IMR-90 (cell line): Measurements from ENCODE around the gene ZMYND10. TPM values are rescaled to one million over a fixed set of nuclear protein-coding genes. Genes with fewer than 3 reads are reported as not detected.

Source experiments
- ATAC-seq: fragments of 200-7000 bp; cut with Tn5 transposase; 2 replicates; pipeline ENCODE4 v1.9.1; 2020; ENCODE audit warnings: low read depth, mild to moderate bottlenecking, moderate library complexity
- BruUV-seq: library from RNA; stranded (reverse); fragments of 400-500 nt; replicated peaks from 2 replicates; lab custom pipeline; 2021; lab: Mats Ljungman, UMichigan
- CTCF ChIA-PET: fragments of 300-600 bp; formaldehyde crosslinking; extraction: SDS; loops from one replicate; lab custom pipeline; 2021; ENCODE audit warnings: antibody characterized with exemption; lab: Yijun Ruan, JAX
- POLR2A ChIA-PET: fragments of 300-600 bp; sonication (Branson Sonifier 250); formaldehyde crosslinking; loops from one replicate; lab custom pipeline; 2022; ENCODE audit warnings: antibody characterized with exemption; ENCODE audit not compliant: unreplicated experiment; lab: Charles Lee
- DNase-seq: peaks from one replicate; pipeline ENCODE4 v3.0.0; 2013
- H2AFZ ChIP-seq: replicated peaks from 2 replicates; pipeline ENCODE3; 2013; ENCODE audit warnings: low read length, mild to moderate bottlenecking; ENCODE audit not compliant: poor library complexity
- H2AK5ac ChIP-seq: 2 replicates; pipeline ENCODE4 v1.6.1; 2013; ENCODE audit warnings: low read depth, low read length, inconsistent platforms
- H2AK9ac ChIP-seq: replicated peaks from 2 replicates; pipeline ENCODE3; 2013; ENCODE audit warnings: mild to moderate bottlenecking, low read depth, low read length, moderate library complexity; ENCODE audit not compliant: poor library complexity
- H2BK120ac ChIP-seq: 2 replicates; pipeline ENCODE4 v1.6.1; 2013; ENCODE audit warnings: low read depth, low read length, inconsistent platforms
- H2BK15ac ChIP-seq: 3 replicates; pipeline ENCODE4 v1.6.1; 2013; ENCODE audit warnings: low read depth, low read length, inconsistent platforms
- H2BK20ac ChIP-seq: 2 replicates; pipeline ENCODE4 v1.6.1; 2013; ENCODE audit warnings: low read depth, mild to moderate bottlenecking, inconsistent platforms, low read length, moderate library complexity
- H2BK5ac ChIP-seq: 2 replicates; pipeline ENCODE4 v1.6.1; 2013; ENCODE audit warnings: mild to moderate bottlenecking, low read depth, low read length, inconsistent platforms; ENCODE audit not compliant: poor library complexity, severe bottlenecking
- H3K14ac ChIP-seq: replicated peaks from 2 replicates; pipeline ENCODE4 v1.6.1; 2013; ENCODE audit warnings: low read depth, low read length, inconsistent platforms
- H3K18ac ChIP-seq: 2 replicates; pipeline ENCODE4 v1.6.1; 2013; ENCODE audit warnings: low read depth, low read length, control low read depth
- H3K23ac ChIP-seq: 2 replicates; pipeline ENCODE4 v1.6.1; 2013; ENCODE audit warnings: low read depth, low read length, inconsistent platforms
- H3K27ac ChIP-seq: 2 replicates; pipeline ENCODE4 v1.5.1; 2013; ENCODE audit warnings: mild to moderate bottlenecking, control low read depth, low read length; ENCODE audit not compliant: insufficient read depth
- H3K27me3 ChIP-seq: 2 replicates; pipeline ENCODE4 v1.6.1; 2013; ENCODE audit warnings: low read length; ENCODE audit not compliant: control insufficient read depth, insufficient read depth
- H3K36me3 ChIP-seq: 2 replicates; pipeline ENCODE4 v1.6.1; 2013; ENCODE audit warnings: low read length, mixed read lengths; ENCODE audit not compliant: control insufficient read depth, insufficient read depth
- H3K4ac ChIP-seq: 2 replicates; pipeline ENCODE4 v1.6.1; 2013; ENCODE audit warnings: low read depth, low read length, inconsistent platforms
- H3K4me1 ChIP-seq: 2 replicates; pipeline ENCODE4 v1.6.1; 2013; ENCODE audit warnings: low read length, mixed read lengths; ENCODE audit not compliant: control insufficient read depth, insufficient read depth
- H3K4me2 ChIP-seq: 2 replicates; pipeline ENCODE4 v1.6.1; 2013; ENCODE audit warnings: low read depth, mild to moderate bottlenecking, control low read depth, low read length, moderate library complexity
- H3K4me3 ChIP-seq: 2 replicates; pipeline ENCODE4 v1.5.1; 2013; ENCODE audit warnings: low read depth, mild to moderate bottlenecking, control low read depth, low read length, moderate library complexity; ENCODE audit not compliant: insufficient read depth
- H3K56ac ChIP-seq: 2 replicates; pipeline ENCODE4 v1.6.1; 2013; ENCODE audit warnings: low read length, inconsistent platforms; ENCODE audit not compliant: insufficient read depth; ENCODE audit errors: extremely low read depth
- H3K79me1 ChIP-seq, 2 experiments: 2 replicates each; pipeline ENCODE4 v1.6.1; 2013; ENCODE audit warnings: low read length in 2 of 2, inconsistent platforms in 1 of 2, low read depth in 1 of 2
- H3K9ac ChIP-seq: 2 replicates; pipeline ENCODE4 v1.6.1; 2013; ENCODE audit warnings: low read depth, low read length, control low read depth
- H3K9me1 ChIP-seq: 2 replicates; pipeline ENCODE4 v1.6.1; 2013; ENCODE audit warnings: low read length, inconsistent platforms; ENCODE audit not compliant: insufficient read depth
- H3K9me3 ChIP-seq: 2 replicates; pipeline ENCODE4 v1.6.1; 2013; ENCODE audit warnings: low read length; ENCODE audit not compliant: control insufficient read depth, insufficient read depth
- H4K20me1 ChIP-seq: 2 replicates; pipeline ENCODE4 v1.6.1; 2013; ENCODE audit warnings: low read length, inconsistent platforms; ENCODE audit not compliant: insufficient read depth
- H4K5ac ChIP-seq: 2 replicates; pipeline ENCODE4 v1.6.1; 2013; ENCODE audit warnings: mild to moderate bottlenecking, low read depth, low read length, control low read depth
- H4K8ac ChIP-seq, 2 experiments: 2 replicates each; pipeline ENCODE4 v1.6.1; 2013; ENCODE audit warnings: low read depth in 2 of 2, low read length in 2 of 2, control low read depth in 1 of 2, inconsistent platforms in 1 of 2
- H4K91ac ChIP-seq: 2 replicates; pipeline ENCODE4 v1.6.1; 2013; ENCODE audit warnings: low read depth, low read length, inconsistent platforms; ENCODE audit not compliant: insufficient read depth
- BHLHE40 ChIP-seq: fragments of 150-350 bp; IDR thresholded peaks from 2 replicates; pipeline ENCODE4 v1.6.1; 2016; ENCODE audit warnings: mild to moderate bottlenecking, low read depth, low read length
- CEBPB ChIP-seq: IDR thresholded peaks from 2 replicates; pipeline ENCODE4 v1.6.1; 2012; ENCODE audit warnings: low read depth, low read length, improper control_type of control experiment
- CHD1 ChIP-seq: IDR thresholded peaks from 2 replicates; pipeline ENCODE4 v1.6.1; 2012; ENCODE audit warnings: low read depth, low read length, improper control_type of control experiment
- CTCF ChIP-seq: conservative IDR thresholded peaks from 2 replicates; pipeline ENCODE4 v1.5.1; 2012; ENCODE audit warnings: mild to moderate bottlenecking, low read depth, low read length, improper control_type of control experiment
- ELK1 ChIP-seq: fragments of 150-350 bp; IDR thresholded peaks from 2 replicates; pipeline ENCODE4 v1.6.1; 2016; ENCODE audit warnings: low read depth, mild to moderate bottlenecking, low read length, moderate library complexity, borderline replicate concordance
- FOS ChIP-seq: fragments of 150-350 bp; IDR thresholded peaks from 2 replicates; pipeline ENCODE4 v1.6.1; 2016; ENCODE audit warnings: low read depth, low read length
- MAFK ChIP-seq: IDR thresholded peaks from 2 replicates; pipeline ENCODE4 v1.6.1; 2012; ENCODE audit warnings: low read depth, low read length, improper control_type of control experiment
- MAZ ChIP-seq: IDR thresholded peaks from 2 replicates; pipeline ENCODE4 v1.6.1; 2012; ENCODE audit warnings: low read depth, mild to moderate bottlenecking, low read length, improper control_type of control experiment, moderate library complexity, borderline replicate concordance
- MXI1 ChIP-seq: IDR thresholded peaks from 2 replicates; pipeline ENCODE4 v1.6.1; 2012; ENCODE audit warnings: low read depth, mild to moderate bottlenecking, low read length, moderate library complexity, borderline replicate concordance
- NFE2L2 ChIP-seq: fragments of 150-350 bp; IDR thresholded peaks from 2 replicates; pipeline ENCODE4 v1.6.1; 2016; ENCODE audit warnings: low read depth, mild to moderate bottlenecking, low read length
- POLR2A ChIP-seq: IDR thresholded peaks from 2 replicates; pipeline ENCODE4 v1.6.1; 2012; ENCODE audit warnings: mild to moderate bottlenecking, low read depth, low read length
- RAD21 ChIP-seq: IDR thresholded peaks from 2 replicates; pipeline ENCODE4 v1.6.1; 2012; ENCODE audit warnings: low read length, improper control_type of control experiment
- RCOR1 ChIP-seq: IDR thresholded peaks from 2 replicates; pipeline ENCODE4 v1.6.1; 2012; ENCODE audit warnings: mild to moderate bottlenecking, low read length, improper control_type of control experiment; ENCODE audit not compliant: insufficient replicate concordance
- RFX5 ChIP-seq: IDR thresholded peaks from 2 replicates; pipeline ENCODE4 v1.8.0; 2012; ENCODE audit warnings: low read depth, mild to moderate bottlenecking, low read length, moderate library complexity
- SMC3 ChIP-seq: fragments of 150-350 bp; IDR thresholded peaks from 2 replicates; pipeline ENCODE4 v1.6.1; 2016; ENCODE audit warnings: low read depth, mild to moderate bottlenecking, antibody characterized with exemption, low read length, moderate library complexity
- USF2 ChIP-seq: fragments of 150-350 bp; IDR thresholded peaks from 2 replicates; pipeline ENCODE4 v1.6.1; 2017; ENCODE audit warnings: mild to moderate bottlenecking, antibody characterized with exemption, low read length, low read depth
- WGBS, 2 experiments: methylation state at CpG; one replicate each; pipeline versions ENCODE4 v1.1.5 to v1.1.7; 2013; ENCODE audit warnings: missing lambda C conversion rate in 2 of 2; ENCODE audit not compliant: insufficient read length in 1 of 2; ENCODE audit errors: extremely low coverage in 2 of 2; 5-methylcytosine and 5-hydroxymethylcytosine counted together
- dilution Hi-C: fragments of 300-500 bp; cut with HindIII; formaldehyde crosslinking; loops from one replicate; pipeline ENCODE4 v1.14.3; 2018; ENCODE audit warnings: low sequenced_read_pairs; ENCODE audit not compliant: unreplicated experiment
- in situ Hi-C: fragments of 300-500 bp; cut with MboI; formaldehyde crosslinking; loops from 3 replicates; pipeline ENCODE4 v1.14.3; 2019; ENCODE audit warnings: low sequenced_read_pairs, inconsistent platforms, mixed read lengths
- intact Hi-C: fragments of 100-400 bp; cut with micrococcal nuclease; formaldehyde crosslinking; loops from 2 replicates; pipeline ENCODE4 v1.10.0; 2022
- polyA plus RNA-seq, 3 experiments: library from polyadenylated mRNA; depleted of rRNA; stranded (reverse); fragments of >200 nt; gene quantifications; 2 replicates each; pipeline ENCODE4 v1.2.3, GENCODE V29; 2012; ENCODE audit warnings: low replicate concordance in 1 of 3
- total RNA-seq: library from RNA; depleted of rRNA; stranded (reverse); fragments of >200 nt; gene quantifications from 2 replicates; pipeline ENCODE4 v1.2.3, GENCODE V29; 2012

ZMYND10 gene
- total and polyA plus RNA-seq, 2 of the 4 experiments (the other 2 are of a cell fraction), result 1.1 to 1.4 TPM

- BruUV-seq, result no TSS peak
- H3K4me2 ChIP-seq, result no peak overlapping the region
- WGBS, 2 experiments, result 0% methylated on average over 1 of the region's 6 CpGs; no CpG with 5 or more reads in 1 of the 2 experiments
- H3K9me1 ChIP-seq, result no peaks in the 10 kb centered on the region
- dilution Hi-C loops, result no loop called here
- H2BK15ac ChIP-seq, result no peak overlapping the region
- no peak overlapping the region for H2BK20ac ChIP-seq
- no peak overlapping the region for H3K18ac ChIP-seq
- no peak overlapping the region for H4K8ac ChIP-seq
- in situ Hi-C loops, result no loop called here
- intact Hi-C loops, result no loop called here
- ChIA-PET POLR2A (no interaction called here), CTCF (no interaction called here)
- no peak overlapping the region for H3K23ac ChIP-seq
- H2AK5ac ChIP-seq, result no peak overlapping the region
- no peak overlapping the region for H3K9ac ChIP-seq
- H3K4me3 ChIP-seq, result no peak overlapping the region
- H4K91ac ChIP-seq, result no peak overlapping the region
- H3K36me3 ChIP-seq, result no peaks in the 10 kb centered on the region
- H3K27ac ChIP-seq, result no peak overlapping the region
- DNase-seq (no peak), ATAC-seq (no peak)
- H2BK120ac ChIP-seq, result no peak overlapping the region
- peaks cover 56% of the 10 kb centered on the region for H3K27me3 ChIP-seq
- no peak overlapping the region for H3K14ac ChIP-seq
- H3K4me1 ChIP-seq, result no peaks in the 10 kb centered on the region
- no peak overlapping the region for H4K5ac ChIP-seq
- no peaks in the 10 kb centered on the region for H3K79me1 ChIP-seq
- no peak overlapping the region for H3K4ac ChIP-seq
- H3K56ac ChIP-seq, result no peak overlapping the region
- H2AFZ ChIP-seq, result no peak overlapping the region
- H3K9me3 ChIP-seq, result no peaks in the 10 kb centered on the region
- H4K20me1 ChIP-seq, result no peaks in the 10 kb centered on the region
- H2BK5ac ChIP-seq, result no peak overlapping the region
- H2AK9ac ChIP-seq, result no peak overlapping the region
- TF ChIP-seq POLR2A (no peak), NFE2L2 (no peak), FOS (no peak), USF2 (no peak), MXI1 (no peak), CHD1 (no peak), BHLHE40 (no peak), RFX5 (no peak), CEBPB (no peak), MAFK (no peak), MAZ (no peak), RCOR1 (no peak), CTCF (no peak), ELK1 (no peak), SMC3 (no peak), RAD21 (no peak)
Observed at GRCh38 chr3:50383750-50384149, 38.2 kb upstream of the ZMYND10 start.
